Measurements from ENCODE around the gene WDR64.

Gene WDR64

GRCh38 chr1:241695246-241696171, 43.4 kb downstream of the WDR64 start:
- H3K27ac ChIP-seq: no peak overlapping the region
- ChIA-PET CTCF (no interaction called here), POLR2A (ENCODE audit: low non-redundant PET) (no interaction called here)
- TF ChIP-seq, protein P1, sequence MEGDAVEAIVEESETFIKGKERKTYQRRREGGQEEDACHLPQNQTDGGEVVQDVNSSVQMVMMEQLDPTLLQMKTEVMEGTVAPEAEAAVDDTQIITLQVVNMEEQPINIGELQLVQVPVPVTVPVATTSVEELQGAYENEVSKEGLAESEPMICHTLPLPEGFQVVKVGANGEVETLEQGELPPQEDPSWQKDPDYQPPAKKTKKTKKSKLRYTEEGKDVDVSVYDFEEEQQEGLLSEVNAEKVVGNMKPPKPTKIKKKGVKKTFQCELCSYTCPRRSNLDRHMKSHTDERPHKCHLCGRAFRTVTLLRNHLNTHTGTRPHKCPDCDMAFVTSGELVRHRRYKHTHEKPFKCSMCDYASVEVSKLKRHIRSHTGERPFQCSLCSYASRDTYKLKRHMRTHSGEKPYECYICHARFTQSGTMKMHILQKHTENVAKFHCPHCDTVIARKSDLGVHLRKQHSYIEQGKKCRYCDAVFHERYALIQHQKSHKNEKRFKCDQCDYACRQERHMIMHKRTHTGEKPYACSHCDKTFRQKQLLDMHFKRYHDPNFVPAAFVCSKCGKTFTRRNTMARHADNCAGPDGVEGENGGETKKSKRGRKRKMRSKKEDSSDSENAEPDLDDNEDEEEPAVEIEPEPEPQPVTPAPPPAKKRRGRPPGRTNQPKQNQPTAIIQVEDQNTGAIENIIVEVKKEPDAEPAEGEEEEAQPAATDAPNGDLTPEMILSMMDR (conservative IDR thresholded peaks at IDR 0.05; ENCODE audit: low read depth): no peak
- no peak for DNase-seq (ENCODE audit: low spot score)

- TF ChIP-seq, protein P1 (conservative IDR thresholded peaks at IDR 0.05; ENCODE audit: low read depth): no peak
- no peak for DNase-seq (ENCODE audit: low spot score)
- CTCF ChIA-PET: no interaction called here
- POLR2A ChIA-PET (ENCODE audit: low non-redundant PET): no interaction called here
- H3K27ac ChIP-seq: no peak overlapping the region
These were observed 44.2 kb downstream of the WDR64 start for GRCh38 chr1:241696172-241696814.

- no peak overlapping the region for H3K27ac ChIP-seq
- DNase-seq (ENCODE audit: low spot score): no peak
- ChIA-PET POLR2A (ENCODE audit: low non-redundant PET) (no interaction called here), CTCF (interaction anchor here (0.6 kb wide), 1 partner anchor 21 kb away, joined by 5 read pairs; no protein-coding TSS in a partner anchor)
- TF ChIP-seq, protein P1 (conservative IDR thresholded peaks at IDR 0.05; ENCODE audit: low read depth): no peak
These were observed 44.9 kb downstream of the WDR64 start for GRCh38 chr1:241696815-241697639.

DNA sequence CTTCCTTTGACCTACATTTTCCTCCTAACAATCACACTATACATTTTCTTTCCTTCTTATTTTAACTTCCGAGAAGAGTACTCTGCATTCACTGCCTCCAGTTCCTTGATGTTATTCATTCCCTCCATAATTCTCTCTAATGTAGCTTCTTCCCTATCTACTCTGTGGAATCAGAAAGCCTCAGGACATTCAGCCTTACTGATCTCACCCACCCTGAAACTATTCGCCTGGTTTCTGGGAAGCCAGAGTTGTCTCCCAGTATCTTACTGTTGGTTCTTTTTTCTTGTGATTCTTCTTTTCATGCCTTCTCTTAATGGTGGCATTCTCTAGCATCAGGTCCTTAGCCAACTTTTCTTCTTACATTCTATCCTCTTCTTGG, 45.5 kb downstream of the WDR64 start:
- no peak for DNase-seq (ENCODE audit: low spot score)
- no peak overlapping the region for H3K27ac ChIP-seq
- ChIA-PET CTCF (no interaction called here), POLR2A (ENCODE audit: low non-redundant PET) (no interaction called here)
- TF ChIP-seq, protein P1 (conservative IDR thresholded peaks at IDR 0.05; ENCODE audit: low read depth): no peak

- H3K27ac ChIP-seq: no peak overlapping the region
- no peak for DNase-seq (ENCODE audit: low spot score)
- ChIA-PET CTCF (no interaction called here), POLR2A (ENCODE audit: low non-redundant PET) (no interaction called here)
- TF ChIP-seq, protein P1 (conservative IDR thresholded peaks at IDR 0.05; ENCODE audit: low read depth): no peak
These were observed 46.1 kb downstream of the WDR64 start for GRCh38 chr1:241698177-241698576.

Data from RWPE1 (cell line).